GM19455 (cell line): ENCODE data around the gene PLPPR1.
A peak's percentile ranks its signal among the peaks of the same experiment; 100 is the strongest.

Source experiments
- ATAC-seq: cut with Tn5 transposase; IDR thresholded peaks from one replicate; pipeline ENCODE4 v1.9.1; 2021; ENCODE audit not compliant: unreplicated experiment

The PLPPR1 gene

DNA sequence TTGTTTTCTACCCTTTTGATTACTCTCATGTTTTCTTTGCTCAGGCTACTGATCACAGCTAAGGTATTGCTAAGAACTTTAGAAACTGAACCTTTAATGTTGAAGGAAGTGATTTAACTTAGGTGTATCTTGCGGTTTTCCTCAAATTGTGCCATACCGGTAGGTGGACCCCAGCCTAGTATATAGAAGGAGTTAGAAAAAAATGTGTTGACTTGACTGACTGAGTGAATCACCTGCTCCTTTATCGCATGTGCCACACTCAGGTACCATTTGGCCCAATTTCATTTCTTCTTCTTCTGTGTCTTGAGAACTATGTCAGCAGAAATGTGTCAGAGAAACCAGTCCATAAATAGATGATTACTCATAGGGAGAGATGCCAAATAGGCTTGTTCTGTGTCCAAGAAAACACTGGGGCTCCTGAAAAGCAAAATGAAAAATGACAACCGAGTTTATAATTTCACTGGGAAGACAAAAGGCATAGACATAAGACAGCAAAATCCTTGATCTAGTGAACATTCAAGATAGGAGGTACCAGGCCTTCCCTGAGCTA, 19.4 kb downstream of the PLPPR1 start:
- no peak for ATAC-seq

DNA sequence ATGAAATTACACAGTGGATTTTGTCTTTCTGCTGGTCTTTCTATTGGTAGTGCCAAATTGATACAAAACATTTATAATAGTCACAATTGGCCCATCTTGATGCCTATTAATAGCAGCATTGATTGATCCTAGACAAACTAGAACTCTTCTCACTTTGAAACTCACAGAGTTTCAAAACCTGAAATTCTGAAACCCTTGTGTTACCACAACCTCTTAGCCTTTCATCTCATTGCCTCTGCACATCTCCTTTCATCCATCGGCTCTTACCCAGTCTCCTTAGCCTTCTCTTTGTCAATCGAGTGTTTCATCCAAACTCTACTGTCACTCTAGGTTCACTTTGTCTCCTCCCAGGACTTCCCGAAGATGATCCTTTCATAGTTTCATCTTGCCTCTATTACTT, 22.1 kb downstream of the PLPPR1 start:
- no peak for ATAC-seq

DNA sequence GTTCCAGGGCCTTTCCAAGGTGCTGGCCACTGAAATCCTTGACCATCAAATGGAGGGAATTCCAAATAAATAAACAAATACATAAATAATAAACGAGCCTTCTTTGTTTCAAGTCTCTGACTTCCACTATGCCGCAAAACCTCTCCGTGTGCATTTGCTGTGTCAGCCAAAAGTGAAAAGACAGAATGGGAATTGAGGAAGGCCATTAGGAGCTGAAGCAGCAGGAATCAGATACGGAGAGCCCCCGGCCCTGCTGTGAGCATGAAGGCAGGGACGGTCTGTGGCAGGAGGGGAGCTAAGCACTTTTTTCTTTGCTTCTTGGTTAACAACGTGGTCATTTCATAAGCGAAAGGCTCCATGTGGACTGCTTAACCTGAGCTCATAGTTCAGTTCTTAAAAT, 26.1 kb downstream of the PLPPR1 start:
- ATAC-seq: no peak

DNA sequence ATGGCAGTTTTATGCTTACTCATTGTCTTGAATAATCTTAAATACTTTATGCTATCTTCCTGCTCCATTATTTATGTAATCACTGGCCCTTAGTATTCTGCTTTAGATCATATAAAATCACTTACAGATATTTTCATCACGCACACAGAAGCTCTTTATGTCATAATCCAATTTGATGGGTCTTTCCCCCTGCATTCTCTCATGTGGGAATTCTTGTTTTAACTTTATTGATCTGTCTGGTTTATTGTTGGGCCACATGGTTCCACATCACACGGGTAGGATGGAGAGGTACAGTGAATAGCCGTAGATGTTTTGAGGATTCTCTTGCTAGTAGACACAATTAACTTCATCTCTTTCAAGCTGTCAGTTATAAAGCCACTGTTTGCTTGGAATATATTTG, 27.0 kb downstream of the PLPPR1 start:
- no peak for ATAC-seq

DNA sequence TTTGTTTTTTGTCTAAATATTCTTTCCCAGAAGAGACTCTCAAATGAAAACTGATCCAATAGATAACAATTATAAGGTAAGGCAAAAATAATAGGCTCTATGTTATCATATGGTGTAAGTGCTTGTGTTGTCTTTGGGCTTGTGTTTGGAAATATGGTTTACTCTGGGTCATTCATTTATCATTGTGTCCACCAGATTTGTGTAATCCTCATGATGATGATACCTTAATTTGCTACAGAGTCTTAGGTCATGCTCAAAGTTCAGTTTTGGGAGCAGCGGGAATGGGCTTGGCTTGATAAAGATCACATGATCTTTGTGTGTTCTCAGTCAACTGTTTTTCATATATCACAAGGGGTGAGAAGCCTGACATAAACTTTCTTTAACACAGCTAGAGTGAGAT, 34.2 kb downstream of the PLPPR1 start:
- ATAC-seq: no peak

DNA sequence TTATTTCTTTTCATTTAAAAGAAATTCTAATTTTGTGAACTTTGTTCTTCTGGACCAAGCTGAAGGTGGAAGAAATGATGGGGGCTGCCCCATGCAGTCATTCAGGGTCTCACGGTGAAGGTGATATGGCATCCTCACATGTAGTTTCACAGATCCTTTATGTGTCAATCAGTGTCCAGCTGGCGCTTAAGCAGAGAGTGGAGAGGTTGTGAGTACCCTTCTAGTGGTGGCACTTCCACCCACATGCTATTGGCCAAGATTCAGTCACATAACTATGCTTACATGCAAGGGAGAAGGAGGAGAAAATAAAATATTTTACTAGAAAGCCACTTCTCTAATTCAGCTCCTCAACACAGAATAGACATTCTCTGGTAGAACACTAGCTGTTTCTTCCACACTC, 34.7 kb downstream of the PLPPR1 start:
- ATAC-seq: no peak

DNA sequence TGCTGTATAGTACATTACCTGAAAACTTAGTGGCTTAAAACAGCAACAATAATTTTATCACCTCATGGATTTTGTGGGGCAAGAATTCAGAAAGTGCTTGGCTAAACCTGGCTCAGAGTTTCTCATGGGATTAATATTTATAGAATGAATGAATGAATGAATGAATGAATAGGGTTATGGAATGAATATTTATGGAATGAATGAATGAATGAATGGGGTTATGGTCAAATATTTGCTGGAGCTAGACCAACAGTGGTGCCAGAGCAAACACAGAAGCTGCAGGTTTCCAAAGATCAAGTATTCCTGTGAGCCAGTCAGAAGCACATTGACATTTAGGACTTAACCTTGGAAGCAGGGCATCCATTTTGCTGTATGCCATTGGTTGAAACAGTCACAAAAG, 35.7 kb downstream of the PLPPR1 start:
- ATAC-seq: no peak

DNA sequence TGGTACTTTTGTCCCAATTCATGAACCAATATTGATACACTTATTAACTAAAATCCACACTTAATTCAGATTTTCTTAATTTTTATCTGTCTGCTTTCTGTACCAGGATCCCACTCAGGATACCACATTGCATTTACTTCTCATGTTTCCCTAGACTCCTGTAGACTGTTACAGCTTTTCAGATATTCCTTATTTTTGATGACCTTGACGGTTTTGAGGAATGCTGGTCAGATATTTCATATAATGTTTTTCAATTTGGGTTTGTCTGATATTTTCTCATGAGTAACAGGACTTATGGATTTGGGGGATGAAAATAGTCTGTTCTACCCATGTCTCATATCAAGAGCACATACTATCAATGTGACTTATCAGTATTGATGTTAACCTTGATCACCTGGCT, 37.4 kb downstream of the PLPPR1 start:
- ATAC-seq: no peak

DNA sequence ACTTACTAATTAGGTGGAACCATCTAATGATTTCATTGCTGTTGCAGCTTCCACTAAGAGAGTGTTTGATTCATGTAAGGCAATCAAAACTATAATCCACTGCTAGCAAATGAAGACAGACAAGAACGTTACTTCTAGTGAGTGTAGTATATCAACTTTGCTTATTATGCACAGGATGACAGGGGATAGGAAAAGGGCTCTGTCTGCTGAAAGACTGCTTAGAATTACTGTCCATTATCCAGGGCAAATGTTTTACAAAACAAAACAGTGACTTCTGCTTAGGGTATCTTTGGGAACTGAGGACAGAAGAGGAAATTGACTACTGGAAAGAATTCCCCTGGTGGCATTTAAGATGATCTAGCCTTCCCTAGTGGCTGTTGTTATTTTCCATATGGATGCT, 40.2 kb downstream of the PLPPR1 start:
- ATAC-seq: no peak

DNA sequence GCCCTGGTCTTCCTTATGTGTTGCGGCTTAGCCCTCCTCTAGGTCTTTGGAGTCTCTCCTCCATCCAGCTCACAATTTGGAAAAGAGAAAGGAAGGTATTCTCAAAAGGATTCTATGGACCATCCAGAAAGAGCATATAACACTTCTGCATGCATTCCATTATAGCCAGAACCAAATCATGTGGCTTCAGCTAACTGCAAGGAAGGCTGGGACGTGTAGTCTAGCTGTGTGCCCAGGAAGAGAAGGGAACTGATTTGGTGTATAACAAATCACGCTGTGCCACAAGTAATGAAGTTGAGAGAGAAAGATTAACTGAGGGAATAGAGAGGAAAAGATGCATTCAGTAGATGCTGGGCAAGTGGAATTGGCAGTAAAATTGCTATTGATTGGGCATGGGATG, 43.7 kb downstream of the PLPPR1 start:
- ATAC-seq: no peak

DNA sequence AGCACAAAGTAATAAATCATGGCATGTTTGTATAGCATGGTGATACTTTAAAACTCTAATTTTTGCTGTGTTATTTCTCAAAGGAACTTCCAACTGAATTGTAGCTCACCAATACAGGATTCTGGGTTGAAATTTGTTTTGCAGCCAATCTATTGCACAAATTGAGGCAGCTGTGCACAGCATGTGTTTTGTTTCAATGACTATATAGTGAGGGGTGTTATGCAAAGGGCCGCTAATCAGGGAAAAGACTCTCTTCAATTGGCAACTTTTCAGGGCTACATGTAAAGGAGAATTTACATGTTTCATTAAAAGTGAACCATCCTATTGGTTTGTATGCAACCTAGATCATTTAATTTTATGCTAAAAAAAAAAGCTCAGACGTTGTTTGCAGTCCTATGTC, 44.6 kb downstream of the PLPPR1 start:
- ATAC-seq: no peak

DNA sequence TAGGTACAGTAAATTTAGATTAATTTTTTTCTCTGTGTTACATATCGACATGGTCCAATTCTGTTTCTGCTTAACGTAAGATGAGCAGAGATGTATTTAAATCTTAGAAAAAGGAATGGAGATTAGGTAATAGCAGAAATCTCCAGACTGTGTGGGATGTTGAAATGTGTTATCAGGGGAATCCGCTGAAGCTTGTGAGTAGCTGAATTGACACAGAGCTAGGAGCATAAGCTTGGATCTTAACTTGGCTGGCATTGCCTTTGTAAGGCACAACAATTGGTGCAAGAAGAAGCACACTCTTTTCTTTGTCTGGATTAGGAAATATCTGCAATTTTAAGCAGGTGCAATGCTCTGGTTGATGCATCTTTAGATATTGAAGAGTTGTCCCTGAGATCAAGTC, 53.1 kb downstream of the PLPPR1 start:
- ATAC-seq: no peak

DNA sequence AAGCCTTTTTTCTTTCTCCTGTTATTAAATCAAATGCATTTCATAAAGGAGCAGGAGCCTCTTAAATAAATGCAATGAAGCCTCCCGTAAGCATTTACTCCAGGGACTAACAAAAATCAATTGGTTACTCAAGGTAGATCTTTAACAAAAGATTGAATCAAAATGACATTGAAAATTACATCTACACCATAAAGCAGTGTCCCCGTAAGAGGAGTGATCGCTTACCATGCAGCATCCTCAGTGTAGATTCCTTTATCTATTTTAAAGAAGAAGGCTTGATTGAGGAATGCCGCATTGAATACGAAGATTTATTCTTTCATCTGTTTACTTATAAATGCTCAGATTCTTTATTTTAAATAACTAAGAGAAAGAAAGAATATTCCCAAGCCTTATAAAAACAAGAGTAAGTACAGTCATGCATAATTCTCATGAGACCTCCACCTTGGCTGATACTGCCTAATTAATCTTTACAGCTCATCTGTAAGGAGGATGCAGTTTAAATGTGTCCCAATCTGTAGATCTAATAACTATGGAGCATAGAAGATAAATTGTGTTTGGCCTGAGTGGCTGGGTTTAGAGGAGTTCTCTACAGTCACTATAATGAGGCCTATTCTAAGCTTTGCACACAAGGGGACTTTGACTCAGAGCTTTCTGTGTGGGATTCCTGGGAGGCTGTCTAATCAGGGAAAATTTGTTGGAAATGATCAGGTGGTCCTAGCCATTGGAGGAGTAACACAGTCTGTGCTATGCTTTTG, 55.1 kb downstream of the PLPPR1 start:
- no peak for ATAC-seq

DNA sequence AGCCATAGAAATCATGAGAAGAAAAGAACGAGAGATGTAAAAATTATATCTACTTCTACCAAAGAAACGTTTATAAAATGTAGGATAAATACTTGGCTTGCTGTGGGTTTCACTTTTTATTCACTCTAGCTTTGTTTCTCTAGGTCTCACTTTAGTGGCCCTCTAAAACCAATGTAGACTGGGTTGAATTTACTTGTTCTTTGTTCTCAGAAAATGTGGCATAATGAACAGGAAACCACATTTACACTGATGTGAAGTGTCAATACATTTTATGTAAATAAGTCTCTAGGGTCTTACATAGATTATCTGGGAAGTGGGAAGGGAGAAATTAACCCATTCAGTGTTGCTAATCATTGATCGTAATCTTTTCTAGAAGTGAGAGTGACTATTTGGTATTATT, 58.9 kb downstream of the PLPPR1 start:
- no peak for ATAC-seq

DNA sequence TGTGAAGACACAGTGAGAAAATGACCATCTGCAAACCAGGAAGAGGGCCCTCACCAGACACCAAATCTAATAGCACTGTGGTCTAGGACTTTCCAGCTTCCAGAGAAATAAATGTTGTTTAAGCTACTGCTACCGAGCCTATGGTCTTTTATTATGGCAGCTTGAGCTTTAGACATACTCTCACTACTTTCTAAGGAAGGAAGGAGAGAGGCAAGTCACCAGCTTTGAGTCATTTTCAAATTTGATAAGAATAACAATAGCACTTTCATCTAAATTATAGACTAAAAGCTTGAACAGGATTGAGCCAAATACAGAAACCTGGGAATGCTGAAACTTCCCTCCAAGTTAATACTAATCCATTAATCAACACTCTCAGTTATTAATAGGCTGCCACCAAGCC, 64.4 kb downstream of the PLPPR1 start:
- ATAC-seq: no peak

DNA sequence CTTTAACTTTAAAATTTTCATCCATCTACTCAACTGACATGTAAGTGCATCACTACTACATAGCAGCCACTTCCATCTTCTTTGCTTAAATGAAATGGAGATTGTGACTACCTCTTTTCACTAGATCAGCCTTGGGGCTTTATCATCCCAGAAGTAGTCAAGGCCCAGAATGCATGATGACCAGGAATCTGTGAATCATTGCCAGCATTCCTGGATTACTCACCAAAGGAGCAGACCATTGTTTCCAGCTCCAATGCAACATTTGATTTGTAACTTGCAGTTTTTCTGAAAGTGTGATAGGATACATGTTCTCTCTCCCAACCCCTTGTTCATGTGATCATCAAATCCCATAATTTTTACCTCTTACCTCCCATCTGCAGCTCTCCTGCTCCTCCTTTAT, 65.1 kb downstream of the PLPPR1 start:
- ATAC-seq: no peak

DNA sequence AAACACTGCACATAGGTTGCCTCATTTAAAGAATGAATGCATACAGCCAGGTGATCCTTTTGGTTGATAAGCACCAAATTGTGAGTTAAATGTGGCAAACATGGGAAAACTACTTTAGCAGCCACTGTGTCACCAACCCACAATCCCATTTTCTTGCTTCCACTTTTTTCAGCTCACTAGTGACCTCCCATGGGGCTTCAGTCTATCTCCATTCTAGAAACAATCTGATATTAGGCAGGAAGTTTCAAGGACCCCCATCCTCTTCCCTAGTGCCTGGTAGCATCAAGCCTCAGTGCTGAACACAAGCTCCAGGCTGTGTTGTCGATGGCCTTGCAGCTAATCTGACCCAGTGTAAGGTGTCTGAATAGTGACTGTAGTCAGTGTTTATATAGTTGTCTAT, 66.2 kb downstream of the PLPPR1 start:
- ATAC-seq: no peak

DNA sequence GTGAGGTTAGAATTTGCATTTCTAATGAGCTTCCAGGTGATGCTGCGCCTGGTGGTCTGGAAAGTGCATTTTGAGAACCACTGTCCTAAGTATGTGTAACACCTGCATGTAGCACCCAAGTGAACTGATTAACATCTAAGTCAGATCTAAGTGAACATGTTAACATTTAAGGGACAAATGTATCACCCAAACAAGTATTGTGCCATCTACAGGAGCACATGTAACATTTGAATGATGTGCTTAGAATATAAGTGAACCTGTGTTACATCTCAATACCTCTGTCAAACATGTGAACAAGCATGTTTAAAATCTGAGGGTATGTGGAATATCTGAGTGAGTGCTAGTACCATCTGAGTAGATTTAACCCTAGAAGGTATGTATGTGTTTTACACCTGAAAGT, 68.7 kb downstream of the PLPPR1 start:
- no peak for ATAC-seq

DNA sequence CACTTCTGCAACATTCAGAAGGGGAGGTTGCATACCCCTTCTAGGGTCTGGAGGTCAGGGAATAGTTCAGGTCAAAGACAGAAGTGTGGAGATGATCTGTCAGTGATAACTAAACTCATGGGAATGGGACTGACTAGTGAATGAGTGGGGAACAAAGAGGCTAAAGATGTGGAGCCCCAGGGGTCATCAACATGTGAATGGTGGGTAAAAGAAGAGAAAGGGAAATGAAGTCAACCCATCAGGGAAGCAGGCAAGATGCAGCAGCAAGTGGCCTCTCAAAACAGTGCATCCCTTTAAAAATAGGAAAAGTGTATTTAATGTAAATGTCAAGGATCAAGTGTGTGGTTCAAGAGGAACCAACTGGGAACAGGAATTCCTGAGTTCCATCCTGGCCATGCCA, 69.9 kb downstream of the PLPPR1 start:
- ATAC-seq: no peak

DNA sequence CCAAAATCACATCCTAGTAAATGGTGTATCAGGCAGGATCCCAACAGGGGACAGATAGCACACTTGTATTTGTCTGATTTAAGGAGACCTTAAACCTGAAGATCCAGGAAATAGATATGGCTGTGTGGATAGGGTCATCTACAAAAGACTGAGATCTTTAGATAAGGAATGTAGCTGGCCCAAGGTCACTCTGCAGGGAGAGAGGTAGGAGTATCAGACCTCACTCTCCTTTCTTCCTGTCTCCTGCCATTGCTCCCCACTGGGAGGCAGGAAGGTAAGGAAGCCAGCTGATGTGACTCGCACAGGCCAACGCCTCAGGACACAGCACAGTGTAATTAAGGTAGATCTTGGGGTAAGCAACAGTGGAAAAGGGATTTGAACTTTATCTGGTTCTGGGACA, 85.8 kb downstream of the PLPPR1 start:
- no peak for ATAC-seq

DNA sequence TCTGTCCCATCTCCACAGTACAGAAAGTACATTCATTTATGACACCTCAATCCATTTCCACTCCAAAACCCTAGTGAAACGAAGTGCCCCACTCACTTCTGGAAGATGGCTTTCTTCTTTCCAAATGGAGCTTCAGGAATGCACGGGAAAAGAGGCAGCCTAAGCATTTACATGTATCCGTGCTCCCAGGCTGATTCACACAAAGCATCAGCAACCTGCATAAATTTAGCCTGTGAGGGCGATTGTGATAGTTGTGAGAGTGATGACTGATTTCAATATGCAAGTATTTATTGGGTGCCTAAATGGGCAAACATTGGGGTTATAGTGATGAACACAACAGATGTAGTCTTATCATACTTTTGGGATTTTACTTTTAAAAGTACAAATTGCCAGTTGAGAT, 86.6 kb downstream of the PLPPR1 start:
- ATAC-seq: no peak

DNA sequence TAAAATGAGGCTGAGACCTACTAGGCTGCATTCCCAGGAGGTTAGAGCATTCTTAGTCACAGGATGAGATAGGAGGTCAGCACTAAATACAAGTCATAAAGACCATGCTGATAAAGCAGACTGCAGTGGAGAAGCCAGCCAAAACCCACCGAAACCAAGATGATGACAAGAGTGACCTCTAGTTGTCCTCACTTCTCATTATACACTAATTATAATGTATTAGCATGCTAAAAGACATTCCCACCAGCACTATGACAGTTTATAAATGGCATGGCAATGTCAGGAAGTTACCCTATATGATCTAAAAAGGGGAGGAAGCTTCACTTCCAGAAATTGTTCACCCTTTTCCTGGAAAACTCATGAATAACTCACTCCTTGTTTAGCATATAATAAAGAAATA, 88.6 kb downstream of the PLPPR1 start:
- ATAC-seq: no peak

DNA sequence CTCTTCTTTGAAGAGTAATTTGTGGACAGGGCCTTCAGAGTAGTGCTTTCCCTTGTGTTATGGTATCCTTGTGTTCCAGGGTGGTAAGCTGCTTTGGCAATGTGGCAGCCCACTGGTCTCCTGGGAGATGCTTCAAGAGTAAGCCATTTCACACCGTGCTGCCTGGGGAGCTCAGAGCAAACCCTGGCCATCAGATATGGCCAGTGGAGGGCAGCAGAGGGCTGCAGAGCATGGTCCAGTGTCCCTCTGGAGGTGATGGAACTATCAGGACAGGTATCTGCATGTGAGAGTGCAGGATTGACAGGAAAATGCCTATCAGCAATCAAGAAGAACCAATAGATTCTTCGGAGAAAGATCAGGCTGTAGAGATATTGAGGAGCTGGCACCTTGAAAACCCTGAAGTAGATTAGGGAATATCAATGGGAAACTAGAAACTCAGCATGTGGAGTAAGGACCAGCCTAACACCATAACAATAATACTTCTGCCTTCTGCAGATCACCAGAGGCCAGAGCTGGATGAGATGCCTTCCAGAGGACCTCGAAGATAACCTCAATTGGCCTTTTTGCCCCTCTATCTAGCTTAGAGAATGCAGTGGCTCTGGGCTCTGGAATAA, 90.8 kb downstream of the PLPPR1 start:
- ATAC-seq: peak; percentile 77
